Measurements from ENCODE around the gene ZBTB7A.

The ZBTB7A gene

DNA sequence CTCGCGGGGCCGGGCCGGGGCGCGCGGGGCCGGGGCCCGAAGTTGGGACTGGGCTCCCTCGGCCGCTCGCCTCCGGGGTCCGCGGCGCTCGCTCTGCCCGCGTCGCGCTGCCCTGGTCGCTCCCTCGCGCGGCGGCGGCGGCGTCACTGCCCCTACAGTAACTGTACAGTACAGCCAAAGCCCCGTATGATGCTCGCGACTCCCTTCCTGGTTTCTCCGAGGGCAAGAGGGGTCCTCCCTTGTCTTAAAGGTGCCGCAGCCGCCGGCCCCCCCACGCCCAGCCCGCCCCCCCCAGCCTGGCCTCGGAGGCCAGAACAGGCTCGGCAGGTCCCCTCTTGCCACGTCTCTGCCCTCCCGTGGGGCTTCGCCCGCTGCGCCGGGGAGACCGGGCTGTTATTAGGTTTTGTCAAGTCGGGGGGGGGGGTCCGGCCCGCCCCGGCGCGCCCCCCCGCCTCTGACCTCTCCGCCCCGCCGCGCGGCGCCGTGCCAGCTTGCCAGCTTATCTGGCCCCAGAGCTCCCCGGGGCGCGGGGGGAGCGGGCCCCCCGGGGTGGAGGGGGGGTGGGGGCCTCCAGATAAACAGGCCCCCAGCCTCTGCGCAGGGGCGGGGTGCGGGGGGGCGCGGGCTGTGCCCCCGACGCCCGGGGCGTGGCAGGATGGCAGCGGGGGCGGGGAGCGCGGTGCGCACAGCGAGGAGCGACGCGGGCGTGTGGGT, at the start of gene ZBTB7A:
TSS of gene ZBTB7A (minus strand) at position 218 of the 714 bp plus-strand sequence. CDS start 11,667 bp downstream, outside the sequence.
- peak; percentile 75 for DNase-seq (ENCODE audit: low spot score)

DNA sequence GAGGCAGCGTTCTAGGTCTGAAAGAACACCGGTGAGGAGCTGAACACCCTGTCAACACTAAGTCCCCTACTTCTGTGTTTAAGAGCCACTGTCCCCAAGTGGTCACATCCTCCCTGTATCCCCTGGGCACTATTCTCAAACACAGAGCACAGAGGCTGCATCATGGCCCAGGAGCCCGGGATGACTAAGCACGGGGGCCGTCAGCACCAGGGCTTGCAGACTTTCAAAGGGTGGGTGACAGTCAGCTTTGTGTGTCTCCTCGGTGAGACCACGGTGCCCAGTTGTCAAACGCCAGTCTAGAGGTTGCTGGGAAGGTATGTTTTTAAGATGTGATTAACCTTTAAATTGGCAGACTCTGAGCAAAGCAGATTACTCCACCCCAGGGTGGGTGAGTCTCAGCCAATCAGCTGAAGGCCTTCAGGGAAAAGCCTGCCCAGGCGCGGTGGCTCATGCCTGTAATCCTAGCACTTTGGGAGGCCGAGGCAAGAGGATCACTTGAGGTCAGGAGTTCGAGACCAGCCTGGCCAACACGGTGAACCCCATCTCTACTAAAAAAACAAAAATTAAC, 49.2 kb upstream of the ZBTB7A start:
- DNase-seq (ENCODE audit: low spot score): no peak

- DNase-seq (ENCODE audit: low spot score): no peak
These were observed 48.5 kb upstream of the ZBTB7A start for GRCh38 chr19:4115050-4115817.

DNA sequence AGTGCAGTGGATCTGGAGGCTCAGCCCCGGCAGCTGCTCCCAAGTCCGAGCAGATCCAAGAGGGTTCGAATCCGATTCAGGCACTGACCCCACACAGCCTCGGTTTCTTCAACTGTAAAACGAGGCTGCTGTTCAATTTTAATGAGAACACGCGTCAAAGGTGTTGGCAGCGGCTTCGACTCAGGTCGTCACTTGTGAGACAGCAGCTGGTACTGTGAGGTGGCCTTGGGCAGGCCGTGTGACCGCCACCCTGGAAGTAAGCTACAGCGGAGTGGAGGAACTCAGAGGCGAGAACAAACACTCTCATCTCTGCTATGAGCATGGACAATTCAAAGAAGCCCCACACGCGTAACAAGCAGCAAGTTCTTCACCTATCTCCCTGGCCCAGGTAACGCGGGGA, 47.5 kb upstream of the ZBTB7A start:
- DNase-seq (ENCODE audit: low spot score): no peak

GRCh38 chr19:4113398-4114088, 46.8 kb upstream of the ZBTB7A start:
- DNase-seq (ENCODE audit: low spot score): no peak

GRCh38 chr19:4112367-4112766, 45.7 kb upstream of the ZBTB7A start:
- DNase-seq (ENCODE audit: low spot score): peak; percentile 16

- no peak for DNase-seq (ENCODE audit: low spot score)
These were observed 42.9 kb upstream of the ZBTB7A start for GRCh38 chr19:4109626-4109945.

DNA sequence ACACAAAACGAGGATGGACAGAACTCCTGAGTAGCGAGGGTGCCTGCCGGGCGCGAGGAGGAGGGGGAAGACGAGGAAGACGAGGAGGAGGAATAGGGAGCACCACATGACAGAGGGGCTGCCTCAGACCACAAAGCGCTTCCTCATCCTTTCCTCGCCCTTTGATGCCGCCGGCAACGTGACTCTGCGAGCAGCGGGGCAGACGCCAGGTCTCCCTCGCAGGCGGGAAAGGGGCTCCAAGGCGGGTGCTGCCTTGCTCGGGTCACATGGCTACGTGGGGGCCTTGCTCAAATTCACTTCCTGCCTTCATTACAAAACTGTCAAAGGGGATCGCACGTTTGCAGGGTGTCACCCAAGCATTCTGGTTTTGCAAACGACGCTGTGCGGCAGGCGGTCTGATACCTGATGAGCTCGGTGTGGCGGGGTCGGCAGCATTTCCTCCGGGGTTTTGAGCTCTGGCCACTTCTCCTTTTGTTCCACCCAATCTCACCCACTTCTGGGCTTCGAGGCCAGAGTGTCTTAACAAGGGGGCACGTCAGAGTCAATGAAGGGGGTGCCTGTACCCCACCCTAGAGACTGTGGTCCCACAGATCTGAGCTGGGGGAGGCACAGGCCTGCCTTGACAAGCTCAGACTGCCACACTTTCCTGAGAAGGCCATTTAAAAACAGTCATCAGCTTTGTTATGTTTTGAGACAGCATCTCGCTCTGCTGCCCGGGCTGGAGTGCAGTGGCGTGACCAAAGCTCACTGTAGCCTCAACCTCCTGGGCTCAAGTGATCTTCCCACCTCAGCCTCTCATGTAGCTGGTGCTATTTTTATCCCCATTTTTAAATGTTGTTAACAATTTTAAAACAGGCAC, 42.3 kb upstream of the ZBTB7A start:
- DNase-seq (ENCODE audit: low spot score): no peak

DNA sequence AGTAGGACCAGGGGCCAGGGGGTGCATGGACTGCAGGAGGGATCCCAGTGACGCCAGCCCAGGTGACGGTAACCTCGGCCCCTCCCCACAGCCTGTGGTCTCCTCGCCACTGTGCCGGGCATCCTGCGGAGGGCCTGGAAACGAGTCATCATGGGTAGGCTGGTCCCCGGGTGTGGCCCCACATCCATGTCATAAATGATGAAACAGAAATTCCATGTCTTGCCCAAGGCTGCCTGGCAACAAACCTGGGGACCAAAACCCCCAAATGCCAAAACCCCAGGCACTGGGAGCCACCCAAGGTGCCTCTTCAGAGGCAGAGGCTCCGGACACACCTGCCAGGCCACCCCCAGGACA, 36.4 kb upstream of the ZBTB7A start:
- peak; percentile 17 for DNase-seq (ENCODE audit: low spot score)

DNA sequence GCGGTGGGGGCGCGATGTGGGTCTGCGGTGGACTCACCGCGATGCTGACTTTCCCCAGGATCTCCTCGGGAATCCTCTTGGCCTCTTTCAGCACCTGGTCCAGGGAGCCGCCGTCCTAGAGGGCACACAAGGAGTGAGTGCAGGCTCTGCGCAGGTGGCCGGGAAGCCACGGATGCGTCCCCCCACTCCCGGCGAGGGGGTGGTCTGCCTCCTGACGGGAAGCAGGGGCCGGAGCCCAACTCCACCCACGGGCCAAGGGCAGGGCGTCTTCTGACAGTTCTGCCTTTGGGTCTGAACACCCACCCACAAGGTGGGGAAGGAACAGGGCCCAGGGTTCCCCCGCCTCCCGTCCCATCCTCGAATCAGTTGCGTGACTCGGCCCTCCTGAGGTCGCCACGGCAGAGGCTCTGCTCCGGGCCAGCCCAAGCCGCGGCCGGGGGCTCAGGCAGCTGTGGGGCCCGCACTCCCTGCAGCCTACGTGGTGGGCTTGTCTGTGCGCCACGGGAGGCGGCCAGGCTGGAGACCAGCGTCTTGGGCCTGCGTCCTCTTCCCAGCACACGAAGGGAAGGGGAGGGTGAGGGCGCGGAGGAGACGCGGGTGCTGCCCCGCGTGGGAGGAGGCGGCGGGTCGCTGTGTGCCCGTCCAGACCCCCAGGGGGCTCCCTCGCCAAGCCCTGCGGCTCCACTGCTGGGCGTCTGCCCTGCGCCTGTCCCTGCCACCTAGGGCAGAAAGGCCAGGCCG, 35.8 kb upstream of the ZBTB7A start:
- no peak for DNase-seq (ENCODE audit: low spot score)

DNA sequence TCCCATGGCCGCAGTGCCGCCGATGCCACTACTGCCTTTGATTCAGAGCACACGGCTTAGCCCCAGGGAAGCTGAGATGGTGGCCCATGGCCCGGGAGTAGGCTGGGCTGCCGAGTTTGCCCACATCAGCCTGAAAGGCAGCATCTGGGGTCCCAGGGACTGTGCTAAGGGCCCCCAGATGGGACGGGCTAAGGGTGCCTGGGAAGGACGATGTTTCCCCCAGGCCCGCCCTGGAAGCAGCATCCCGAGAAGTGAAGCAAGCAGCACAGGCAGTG, 34.7 kb upstream of the ZBTB7A start:
- no peak for DNase-seq (ENCODE audit: low spot score)

DNA sequence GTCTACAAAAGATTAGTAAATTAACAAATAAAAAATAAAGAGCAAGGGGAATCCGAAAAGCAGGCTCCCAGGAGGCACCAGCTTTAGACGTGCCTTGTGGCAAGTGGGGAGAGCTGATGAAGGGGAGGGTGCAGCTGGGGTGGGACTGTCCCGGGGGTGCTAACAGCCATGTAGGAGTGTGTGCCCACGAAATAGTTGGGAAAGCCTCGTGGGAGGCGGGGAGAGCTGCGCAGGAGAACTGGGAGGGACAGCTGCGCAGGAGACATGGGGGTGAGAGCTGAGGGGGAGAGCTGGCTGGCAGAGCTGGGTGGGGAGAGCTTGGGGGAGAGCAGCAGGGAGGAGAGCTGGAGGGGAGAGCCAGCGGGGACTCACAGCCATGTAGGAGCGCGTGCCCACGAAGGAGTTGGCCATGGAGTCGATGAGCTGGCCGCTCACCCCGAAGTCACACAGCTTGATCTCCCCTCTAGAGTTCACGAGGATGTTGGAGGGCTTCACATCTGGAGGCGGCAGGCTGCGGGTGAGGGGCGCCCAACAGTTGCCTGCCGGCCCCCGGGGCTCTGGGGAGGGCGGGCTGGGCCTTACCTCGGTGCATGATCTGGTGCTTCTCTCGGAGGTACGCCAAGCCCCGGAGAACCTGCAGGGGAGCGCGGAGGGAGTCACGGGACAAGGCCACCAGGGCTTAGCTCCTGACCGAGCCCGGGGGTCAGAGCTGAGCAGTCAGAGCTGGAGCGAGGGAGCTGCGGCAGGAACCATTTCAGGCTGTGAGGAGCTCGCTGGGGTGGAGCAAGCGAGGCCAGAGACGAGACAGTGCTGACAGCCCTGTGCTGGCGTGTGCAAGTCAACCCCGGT, 34.2 kb upstream of the ZBTB7A start:
- DNase-seq (ENCODE audit: low spot score): no peak

GRCh38 chr19:4099041-4099764, 32.5 kb upstream of the ZBTB7A start:
- DNase-seq (ENCODE audit: low spot score): no peak

GRCh38 chr19:4098493-4098892, 31.8 kb upstream of the ZBTB7A start:
- DNase-seq (ENCODE audit: low spot score): no peak

DNA sequence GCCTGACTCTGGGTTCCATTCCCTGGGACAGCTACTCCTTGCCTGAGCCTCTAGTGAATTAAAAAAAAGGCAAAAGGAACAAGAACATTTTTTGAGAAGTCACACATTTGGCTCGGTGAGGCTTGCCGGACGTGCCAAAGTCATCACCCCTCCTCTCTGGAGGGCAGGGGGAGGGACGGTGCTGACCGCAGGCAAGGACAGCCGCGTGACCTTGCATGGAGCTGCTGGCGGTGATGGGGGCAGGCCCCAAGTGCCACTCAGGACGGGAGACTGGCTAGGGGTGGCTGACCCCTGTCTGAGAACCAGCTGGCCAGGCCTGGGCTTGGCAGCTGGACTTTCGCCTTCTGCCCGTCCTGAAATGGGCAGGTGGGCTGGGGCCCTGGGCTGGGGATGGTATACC, 30.8 kb upstream of the ZBTB7A start:
- no peak for DNase-seq (ENCODE audit: low spot score)

DNA sequence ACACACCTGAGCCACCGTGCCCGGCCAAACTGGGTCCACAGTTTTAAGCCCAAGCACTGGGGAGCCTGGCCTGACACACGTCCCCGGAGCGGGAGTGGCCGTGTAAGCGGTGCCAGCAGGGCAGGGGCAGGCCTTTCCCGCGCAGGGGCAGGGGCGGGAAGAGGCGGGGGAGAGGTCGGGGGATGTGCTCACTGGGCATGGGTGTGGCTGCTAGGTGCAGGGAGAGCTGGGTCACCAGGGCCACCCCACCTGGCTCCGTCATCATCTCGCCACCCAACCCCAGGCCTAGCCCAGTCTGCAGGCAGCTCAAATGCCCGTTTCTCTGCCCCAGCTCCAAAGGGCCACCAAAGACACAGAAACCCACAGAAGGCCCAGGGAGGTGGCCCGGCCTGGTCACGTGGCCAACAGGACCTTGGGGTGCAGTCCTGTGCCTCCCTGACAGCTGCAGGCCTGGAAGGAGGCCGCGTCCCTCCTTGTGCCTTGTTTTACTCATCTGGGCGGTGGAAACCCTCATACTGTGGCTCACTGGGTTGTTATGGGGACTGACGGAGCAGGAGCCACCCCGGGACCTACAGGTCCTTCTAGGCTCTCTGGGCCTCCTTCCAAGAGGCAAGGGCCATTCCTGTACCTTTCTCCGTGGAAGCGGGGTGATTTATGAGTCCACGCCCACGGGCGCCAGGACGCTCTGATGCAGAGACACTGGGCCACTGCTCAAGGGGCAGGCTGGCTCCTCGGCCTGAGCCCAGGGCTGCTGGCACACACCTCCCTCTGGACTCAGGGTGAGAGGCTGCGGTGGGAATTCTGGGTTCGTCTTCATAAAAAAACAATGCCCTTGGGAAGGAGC, 29.6 kb upstream of the ZBTB7A start:
- DNase-seq (ENCODE audit: low spot score): no peak

DNA sequence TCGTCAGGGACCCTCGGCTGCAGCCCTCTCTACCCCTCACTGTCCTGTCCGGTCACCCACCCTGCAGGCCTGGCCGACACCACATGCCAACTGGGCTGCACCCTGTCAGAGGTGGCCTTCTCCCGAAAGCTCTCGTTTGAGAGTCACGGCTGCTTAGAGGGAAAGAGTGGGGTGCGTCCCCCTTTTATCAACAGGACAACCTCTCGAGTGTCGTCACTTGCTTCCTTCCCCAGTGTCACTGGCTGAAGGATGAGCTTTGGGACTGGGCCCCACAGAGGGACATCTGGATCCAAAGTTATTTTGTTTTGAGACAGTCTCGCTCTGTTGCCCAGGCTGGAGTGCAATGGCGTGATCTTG, 28.8 kb upstream of the ZBTB7A start:
- DNase-seq (ENCODE audit: low spot score): no peak

DNA sequence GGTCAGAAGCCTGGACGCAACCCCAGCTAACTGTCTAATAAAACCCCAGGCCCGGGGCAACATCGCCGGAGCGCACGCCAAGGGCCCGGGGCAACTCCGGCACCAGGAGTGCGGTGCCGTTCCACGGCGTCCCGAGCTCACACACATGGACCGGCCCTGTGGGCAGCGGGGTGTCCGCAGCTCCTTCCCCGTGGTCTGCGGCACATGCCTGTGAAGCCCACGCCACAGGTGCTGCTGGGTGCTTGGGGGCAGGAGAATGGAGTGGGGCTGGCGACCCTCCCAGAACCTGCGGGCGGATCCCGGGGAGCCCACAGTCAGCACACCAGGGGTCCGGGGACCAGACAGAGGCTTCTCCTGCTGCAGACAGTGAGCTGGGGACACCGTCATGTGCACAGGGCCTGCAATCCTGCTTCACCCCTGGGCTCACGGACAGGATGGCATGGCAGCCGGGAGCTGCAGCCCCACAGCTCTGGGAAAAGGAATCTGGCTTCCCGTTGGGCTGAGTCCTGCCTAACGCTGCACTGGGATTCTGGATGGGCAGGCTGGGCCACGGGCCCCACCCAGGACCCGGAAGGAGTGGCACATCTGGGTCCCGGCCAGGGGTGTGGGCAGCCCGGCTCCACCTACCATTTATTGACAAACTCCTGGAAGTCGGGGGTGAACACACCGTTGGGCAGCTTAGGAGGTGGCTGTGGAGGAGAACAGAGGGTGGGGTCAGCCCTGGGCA, 28.2 kb upstream of the ZBTB7A start:
- no peak for DNase-seq (ENCODE audit: low spot score)

Data from kidney tubule cell (primary cell).